DND-41 (cell line): ENCODE data around the gene EXOC4.

ENCODE experiments used
- CTCF ChIP-seq: IDR thresholded peaks from 2 replicates; pipeline ENCODE4 v1.5.1; 2012; ENCODE audit warnings: borderline replicate concordance, low read length, moderate library complexity, mild to moderate bottlenecking; ENCODE audit not compliant: poor library complexity, severe bottlenecking; ENCODE audit errors: extremely low read depth
- EZH2 ChIP-seq: IDR thresholded peaks from 3 replicates; pipeline ENCODE4 v1.6.1; 2012; ENCODE audit warnings: borderline replicate concordance, low read depth, mild to moderate bottlenecking, moderate library complexity, low read length, inconsistent platforms; ENCODE audit not compliant: severe bottlenecking

DNA sequence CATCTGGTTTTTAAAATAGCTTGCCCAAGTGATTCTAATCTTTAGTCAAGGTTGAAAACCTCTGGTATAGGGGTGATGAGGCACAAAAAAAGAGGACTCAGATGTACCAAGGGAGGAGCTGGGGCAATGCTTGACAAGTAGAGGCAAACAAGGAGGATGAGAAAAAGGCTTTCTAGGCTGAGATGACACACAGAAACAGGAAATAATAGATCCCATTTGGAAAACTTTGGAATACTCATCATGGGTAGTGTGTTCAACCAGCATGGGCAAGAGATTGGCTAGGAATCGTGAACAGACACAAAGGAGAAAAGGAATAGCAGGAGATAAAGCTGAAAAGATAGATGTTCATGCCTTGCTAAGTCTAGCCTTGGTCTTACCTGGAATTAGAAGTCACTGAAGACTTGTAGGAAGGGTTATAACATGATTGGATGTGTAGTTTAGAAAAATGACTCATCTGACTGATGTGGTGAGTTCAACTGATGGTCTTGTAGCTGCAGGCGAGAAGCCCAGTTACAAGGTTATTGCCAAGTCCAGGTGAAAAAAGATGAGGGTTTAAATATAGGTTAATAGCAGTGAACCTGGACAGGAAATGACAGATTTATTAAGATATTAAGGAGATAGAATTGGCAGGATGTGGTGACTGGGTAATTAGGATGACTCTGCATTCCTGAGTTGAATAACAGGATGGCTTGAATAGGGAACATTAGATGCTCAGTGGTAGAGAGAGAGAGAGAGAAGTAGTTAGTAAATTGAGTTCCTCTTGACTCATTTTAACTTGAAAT lies 660.2 kb downstream of the EXOC4 start:
- TF ChIP-seq CTCF (no peak), EZH2 (no peak)
